GM21528 (cell line): ENCODE measurements around the gene DZIP1L.
A peak's percentile ranks its signal among the peaks of the same experiment; 100 is the strongest.

Source experiments
- ATAC-seq: cut with Tn5 transposase; IDR thresholded peaks from one replicate; pipeline ENCODE4 v1.9.1; 2021; ENCODE audit warnings: mild to moderate bottlenecking, moderate library complexity; ENCODE audit not compliant: unreplicated experiment, low FRiP score

The DZIP1L gene

GRCh38 chr3:138078096-138078495, 37.3 kb downstream of the DZIP1L start:
- ATAC-seq = no peak

GRCh38 chr3:138072796-138073195, 42.6 kb downstream of the DZIP1L start:
- no peak for ATAC-seq

GRCh38 chr3:138070006-138070405, 45.4 kb downstream of the DZIP1L start:
- ATAC-seq = no peak

DNA sequence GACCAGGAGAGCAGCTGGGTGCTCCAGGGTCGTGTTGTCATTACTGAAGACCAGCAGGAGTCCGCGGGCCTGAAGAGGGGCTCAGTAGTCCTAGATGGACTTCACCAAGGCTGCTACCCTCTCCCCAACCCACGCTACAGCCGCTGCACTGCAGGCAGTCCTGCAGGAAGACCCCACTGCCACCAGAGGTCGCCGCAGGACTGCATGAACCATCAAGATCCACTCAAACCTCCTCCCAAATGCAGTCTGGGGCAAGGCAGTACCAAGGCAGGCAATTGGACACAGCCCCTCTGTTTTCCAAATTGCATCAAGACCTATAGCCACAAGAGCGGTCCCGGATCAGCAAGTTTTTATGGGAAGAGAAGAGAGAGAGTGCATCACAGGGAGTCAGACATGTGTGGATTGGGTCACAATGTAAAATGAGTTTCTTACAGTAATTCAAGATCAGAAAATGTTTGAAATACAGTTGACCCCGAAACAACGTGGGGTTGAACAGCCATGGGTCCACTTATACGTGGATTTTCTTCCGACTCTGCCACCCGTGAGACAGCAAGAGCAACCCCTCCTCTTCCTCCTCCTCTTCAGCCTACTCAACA, 46.7 kb downstream of the DZIP1L start:
- ATAC-seq = peak; percentile 70

DNA sequence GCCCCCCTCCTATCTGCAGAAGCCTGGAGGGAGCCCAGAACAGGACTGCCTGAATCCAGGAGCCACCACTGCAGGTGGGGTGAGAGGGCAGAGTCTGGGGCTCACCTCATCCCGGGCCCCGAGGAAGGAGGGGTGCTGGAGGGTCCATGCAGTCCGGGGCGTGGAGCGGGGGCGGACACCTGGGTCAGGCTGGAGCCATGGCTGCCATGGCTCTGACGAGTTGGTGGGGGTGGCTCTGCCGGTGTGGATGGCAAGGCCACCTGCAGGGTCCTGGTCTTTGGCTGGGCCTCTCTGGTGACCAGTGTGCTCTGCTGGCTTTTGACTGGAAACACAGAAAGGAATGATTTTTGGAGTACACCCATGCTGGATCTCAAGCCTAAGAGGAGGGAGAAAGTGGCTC, 47.4 kb downstream of the DZIP1L start:
- ATAC-seq = no peak

GRCh38 chr3:138066972-138067371, 48.4 kb downstream of the DZIP1L start:
- ATAC-seq = no peak

GRCh38 chr3:138066383-138066782, 49.0 kb downstream of the DZIP1L start:
- ATAC-seq = peak; percentile 87

DNA sequence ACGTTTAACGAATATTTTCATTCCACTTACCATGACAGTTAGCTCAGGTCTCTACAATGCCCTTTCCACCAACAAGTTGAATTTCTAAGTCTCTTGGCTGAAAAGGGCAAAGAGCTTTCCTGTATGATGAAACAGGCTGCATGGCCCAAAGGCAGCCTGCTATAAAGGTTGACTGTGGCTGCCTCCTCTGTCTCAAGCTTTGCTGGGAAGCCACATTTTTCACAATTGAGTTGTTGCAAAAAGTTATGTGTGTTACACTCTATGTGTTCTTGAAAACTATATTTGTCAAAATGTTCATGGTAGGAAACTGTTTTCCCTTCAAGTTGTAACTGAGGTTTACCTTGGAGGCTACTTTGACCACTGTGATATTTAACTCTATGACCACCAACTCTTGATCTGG, 49.5 kb downstream of the DZIP1L start:
- no peak for ATAC-seq

DNA sequence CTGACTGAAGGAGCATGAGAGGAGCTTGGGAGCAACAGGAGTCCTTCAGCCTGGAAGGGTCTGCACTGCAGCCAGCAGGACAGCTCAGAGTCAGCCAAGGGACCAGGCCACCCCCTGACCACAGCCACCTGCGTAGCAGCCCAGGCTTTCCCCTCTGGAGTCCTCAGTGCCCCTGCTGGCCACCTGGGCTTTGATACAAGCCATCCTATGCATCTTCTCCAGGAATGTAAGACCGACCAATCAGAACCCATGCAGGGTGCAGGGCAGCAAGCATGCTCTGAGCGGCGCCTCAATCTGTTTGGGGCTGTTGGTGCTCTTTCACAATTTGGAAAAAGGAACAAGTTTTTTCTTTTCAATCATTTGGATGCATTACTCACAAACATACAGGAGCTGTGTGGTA, 52.0 kb downstream of the DZIP1L start:
- ATAC-seq = no peak

DNA sequence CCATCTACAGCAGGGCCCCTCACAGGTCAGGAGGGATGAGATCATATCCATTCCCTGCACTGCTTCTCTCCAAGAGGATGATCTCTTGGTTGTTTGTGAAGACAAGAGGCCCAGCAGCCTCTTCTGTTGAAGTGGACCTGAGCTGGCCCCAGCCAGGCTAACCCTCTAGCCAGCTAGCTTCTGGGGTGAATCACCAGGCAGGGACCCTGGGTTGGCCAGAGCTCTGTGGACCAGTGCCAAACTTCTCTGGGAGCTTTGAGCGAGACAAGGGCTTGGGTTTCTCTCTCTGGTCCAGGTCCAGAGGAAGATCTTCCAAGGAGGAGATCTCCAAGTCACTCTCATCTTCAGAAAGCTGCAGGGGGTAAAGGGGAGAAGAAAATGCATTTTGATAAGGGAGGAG, 52.8 kb downstream of the DZIP1L start:
- no peak for ATAC-seq

- no peak for ATAC-seq
Measured at GRCh38 chr3:138062037-138062436, 53.4 kb downstream of the DZIP1L start.

- no peak for ATAC-seq
Measured at GRCh38 chr3:138060792-138061191, 54.6 kb downstream of the DZIP1L start.

- no peak for ATAC-seq
Measured at GRCh38 chr3:138059261-138059660, 56.1 kb downstream of the DZIP1L start.

GRCh38 chr3:138057384-138057783, 58.0 kb downstream of the DZIP1L start:
- no peak for ATAC-seq

GRCh38 chr3:138054057-138054456, 61.4 kb downstream of the DZIP1L start:
- no peak for ATAC-seq

- peak; percentile 60 for ATAC-seq
Measured at GRCh38 chr3:138051947-138052802, 63.2 kb downstream of the DZIP1L start.

DNA sequence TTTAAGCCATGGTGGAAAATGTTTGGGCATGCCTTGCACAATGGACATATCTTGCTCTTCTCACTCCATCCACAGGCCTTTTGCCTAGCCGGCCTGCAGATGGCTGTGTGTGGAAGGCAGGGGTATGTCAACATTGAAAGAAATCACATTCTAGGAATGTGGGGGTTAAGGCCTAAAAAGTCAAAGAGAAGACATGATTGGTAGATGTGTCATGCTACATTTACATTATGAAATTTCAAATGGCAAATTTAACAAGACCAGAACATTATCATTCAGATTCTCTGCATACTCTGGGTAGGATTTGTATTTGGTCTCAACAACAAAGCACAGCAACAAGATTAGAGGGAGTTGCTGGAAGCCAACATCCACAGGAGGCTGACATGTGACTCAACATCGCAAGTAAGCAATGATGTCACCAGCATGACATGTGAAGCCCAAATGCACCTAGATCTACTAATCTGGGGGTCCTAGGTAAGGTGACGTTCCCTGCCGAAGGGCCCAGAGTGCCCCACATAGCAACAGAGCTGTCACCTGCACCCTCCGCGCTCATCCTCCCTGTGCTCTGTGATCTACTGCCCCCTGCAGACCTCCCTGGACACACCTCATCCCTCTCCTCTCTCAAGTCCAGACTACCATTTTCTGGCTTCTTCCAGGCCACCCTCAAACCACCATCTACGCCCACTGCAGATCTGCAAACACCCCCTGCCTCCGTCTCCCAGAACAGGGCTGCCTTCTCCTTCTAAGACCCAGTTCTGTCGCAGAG, 66.1 kb downstream of the DZIP1L start:
- ATAC-seq = no peak

DNA sequence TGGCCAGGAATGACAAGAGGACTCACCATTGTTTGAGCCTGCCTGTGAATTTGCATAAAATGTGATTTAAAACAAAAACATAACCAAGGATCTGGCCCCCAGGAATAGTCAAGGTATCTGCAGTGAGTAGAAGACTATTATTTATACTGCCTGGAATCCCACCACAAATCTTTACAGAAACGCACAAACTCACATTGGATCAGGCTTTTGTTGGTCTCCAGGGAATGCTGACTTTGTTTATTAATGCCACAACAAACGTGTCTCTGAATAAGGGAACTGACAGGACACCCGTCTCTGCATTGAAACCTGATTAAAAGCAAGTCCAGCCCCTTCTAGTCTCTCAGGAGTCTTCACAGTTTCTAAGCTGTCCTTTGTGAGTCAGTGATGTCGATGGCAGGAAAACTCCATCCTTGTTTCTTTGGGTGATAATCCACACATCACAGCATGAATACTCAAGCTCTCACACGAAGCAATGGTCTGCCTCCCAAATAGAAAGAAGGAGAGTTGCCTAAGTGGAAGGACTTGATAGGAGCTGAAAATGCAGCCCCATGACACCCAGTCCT, 67.7 kb downstream of the DZIP1L start:
- no peak for ATAC-seq

DNA sequence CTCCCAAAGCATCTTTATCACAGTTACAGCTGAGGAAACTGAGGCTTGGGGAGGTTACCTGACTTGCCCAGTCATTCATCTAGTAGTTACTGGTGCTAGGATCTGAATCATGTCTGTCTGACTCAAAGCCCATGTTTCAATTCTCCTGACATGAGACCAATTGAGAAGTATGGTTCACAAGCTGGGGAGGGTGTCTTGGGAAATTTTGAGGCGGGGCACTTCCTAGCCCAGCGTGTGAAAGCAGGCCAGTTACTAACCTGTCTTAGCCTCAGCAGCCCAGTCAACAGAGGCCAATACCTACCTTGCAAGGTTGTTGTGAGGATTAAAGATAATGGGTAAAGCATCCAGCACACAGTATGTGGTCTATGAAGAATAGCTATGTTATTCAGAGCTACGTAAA, 68.5 kb downstream of the DZIP1L start:
- no peak for ATAC-seq

DNA sequence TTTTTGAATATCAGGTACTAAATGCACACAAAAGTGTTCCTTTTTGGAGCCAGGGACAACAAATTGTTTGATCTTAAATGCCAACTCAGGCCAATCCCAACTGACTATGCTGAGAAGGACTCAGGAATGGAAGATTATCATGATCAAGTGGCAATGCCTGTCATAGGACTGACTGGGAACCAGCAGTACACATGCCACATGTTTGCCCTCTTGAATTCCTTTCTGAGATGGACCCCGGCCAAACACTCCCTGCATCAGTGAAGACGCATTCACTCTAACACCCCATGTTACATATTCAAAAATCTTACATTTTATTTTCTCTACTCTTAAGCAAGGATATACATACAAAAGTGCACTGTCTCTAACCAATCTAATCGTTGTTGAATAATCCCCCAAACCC, 69.3 kb downstream of the DZIP1L start:
- ATAC-seq = no peak
